ENCODE results near the gene SLC9A9.

The SLC9A9 gene

GRCh38 chr3:143266927-143267326, 581.3 kb downstream of the SLC9A9 start:
- no peak for TF ChIP-seq EZH2 (optimal IDR thresholded peaks at IDR 0.05; ENCODE audit: low read depth, low read length)
- no peak for TF ChIP-seq EZH2phosphoT487 (IDR thresholded peaks at IDR 0.05; ENCODE audit: low read length)
- TF ChIP-seq, protein P1, sequence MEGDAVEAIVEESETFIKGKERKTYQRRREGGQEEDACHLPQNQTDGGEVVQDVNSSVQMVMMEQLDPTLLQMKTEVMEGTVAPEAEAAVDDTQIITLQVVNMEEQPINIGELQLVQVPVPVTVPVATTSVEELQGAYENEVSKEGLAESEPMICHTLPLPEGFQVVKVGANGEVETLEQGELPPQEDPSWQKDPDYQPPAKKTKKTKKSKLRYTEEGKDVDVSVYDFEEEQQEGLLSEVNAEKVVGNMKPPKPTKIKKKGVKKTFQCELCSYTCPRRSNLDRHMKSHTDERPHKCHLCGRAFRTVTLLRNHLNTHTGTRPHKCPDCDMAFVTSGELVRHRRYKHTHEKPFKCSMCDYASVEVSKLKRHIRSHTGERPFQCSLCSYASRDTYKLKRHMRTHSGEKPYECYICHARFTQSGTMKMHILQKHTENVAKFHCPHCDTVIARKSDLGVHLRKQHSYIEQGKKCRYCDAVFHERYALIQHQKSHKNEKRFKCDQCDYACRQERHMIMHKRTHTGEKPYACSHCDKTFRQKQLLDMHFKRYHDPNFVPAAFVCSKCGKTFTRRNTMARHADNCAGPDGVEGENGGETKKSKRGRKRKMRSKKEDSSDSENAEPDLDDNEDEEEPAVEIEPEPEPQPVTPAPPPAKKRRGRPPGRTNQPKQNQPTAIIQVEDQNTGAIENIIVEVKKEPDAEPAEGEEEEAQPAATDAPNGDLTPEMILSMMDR (IDR thresholded peaks at IDR 0.05; ENCODE audit: low read length): no peak
- Histone ChIP-seq H3K4me1 (ENCODE audit: low read length) (no peaks in the 10 kb centered on the region), H3K4me2 (ENCODE audit: low read depth, low read length) (no peak overlapping the region), H3K9me3 (replicated peaks; ENCODE audit: insufficient read depth, low read length) (no peaks in the 10 kb centered on the region), H2AFZ (ENCODE audit: low read length) (no peak overlapping the region), H3K27ac (ENCODE audit: low read length) (no peak overlapping the region), H3K4me3 (ENCODE audit: low read length) (no peak overlapping the region), H3K9me2 (replicated peaks; ENCODE audit: insufficient read depth, low read length) (no peaks in the 10 kb centered on the region), H4K20me1 (ENCODE audit: insufficient read depth, low read length) (no peaks in the 10 kb centered on the region), H3K79me2 (ENCODE audit: low read length) (no peaks in the 10 kb centered on the region), H3K9ac (ENCODE audit: low read length) (no peak overlapping the region), H3K36me3 (replicated peaks; ENCODE audit: insufficient read depth, low read length) (no peaks in the 10 kb centered on the region), H3K27me3 (replicated peaks; ENCODE audit: insufficient read depth, low read length) (no peaks in the 10 kb centered on the region), H3F3A (ENCODE audit: insufficient read depth, low read length) (no peaks in the 10 kb centered on the region)
- DNase-seq: no peak

GRCh38 chr3:143266511-143266910, 581.8 kb downstream of the SLC9A9 start:
- no peaks in the 10 kb centered on the region for H3K9me3 ChIP-seq (replicated peaks; ENCODE audit: insufficient read depth, low read length)
- no peaks in the 10 kb centered on the region for H4K20me1 ChIP-seq (ENCODE audit: insufficient read depth, low read length)
- no peak overlapping the region for H3K4me2 ChIP-seq (ENCODE audit: low read depth, low read length)
- no peak for DNase-seq
- H3F3A ChIP-seq (ENCODE audit: insufficient read depth, low read length): no peaks in the 10 kb centered on the region
- no peak overlapping the region for H3K27ac ChIP-seq (ENCODE audit: low read length)
- H3K4me1 ChIP-seq (ENCODE audit: low read length): no peaks in the 10 kb centered on the region
- no peaks in the 10 kb centered on the region for H3K9me2 ChIP-seq (replicated peaks; ENCODE audit: insufficient read depth, low read length)
- TF ChIP-seq, protein P1 (IDR thresholded peaks at IDR 0.05; ENCODE audit: low read length): no peak
- TF ChIP-seq EZH2 (optimal IDR thresholded peaks at IDR 0.05; ENCODE audit: low read depth, low read length): no peak
- TF ChIP-seq EZH2phosphoT487 (IDR thresholded peaks at IDR 0.05; ENCODE audit: low read length): no peak
- H3K36me3 ChIP-seq (replicated peaks; ENCODE audit: insufficient read depth, low read length): no peaks in the 10 kb centered on the region
- no peak overlapping the region for H3K4me3 ChIP-seq (ENCODE audit: low read length)
- H2AFZ ChIP-seq (ENCODE audit: low read length): no peak overlapping the region
- H3K79me2 ChIP-seq (ENCODE audit: low read length): no peaks in the 10 kb centered on the region
- no peaks in the 10 kb centered on the region for H3K27me3 ChIP-seq (replicated peaks; ENCODE audit: insufficient read depth, low read length)
- no peak overlapping the region for H3K9ac ChIP-seq (ENCODE audit: low read length)

- H3K9me3 ChIP-seq (replicated peaks; ENCODE audit: insufficient read depth, low read length): no peaks in the 10 kb centered on the region
- H3K4me1 ChIP-seq (ENCODE audit: low read length): no peaks in the 10 kb centered on the region
- H3K27ac ChIP-seq (ENCODE audit: low read length): no peak overlapping the region
- TF ChIP-seq EZH2 (optimal IDR thresholded peaks at IDR 0.05; ENCODE audit: low read depth, low read length) (no peak), EZH2phosphoT487 (IDR thresholded peaks at IDR 0.05; ENCODE audit: low read length) (no peak)
- TF ChIP-seq, protein P1 (IDR thresholded peaks at IDR 0.05; ENCODE audit: low read length): no peak
- DNase-seq: no peak
- no peak overlapping the region for H2AFZ ChIP-seq (ENCODE audit: low read length)
- no peak overlapping the region for H3K4me3 ChIP-seq (ENCODE audit: low read length)
- no peak overlapping the region for H3K9ac ChIP-seq (ENCODE audit: low read length)
- no peaks in the 10 kb centered on the region for H4K20me1 ChIP-seq (ENCODE audit: insufficient read depth, low read length)
- no peak overlapping the region for H3K4me2 ChIP-seq (ENCODE audit: low read depth, low read length)
- no peaks in the 10 kb centered on the region for H3K79me2 ChIP-seq (ENCODE audit: low read length)
- no peaks in the 10 kb centered on the region for H3K9me2 ChIP-seq (replicated peaks; ENCODE audit: insufficient read depth, low read length)
- no peaks in the 10 kb centered on the region for H3K36me3 ChIP-seq (replicated peaks; ENCODE audit: insufficient read depth, low read length)
- no peaks in the 10 kb centered on the region for H3F3A ChIP-seq (ENCODE audit: insufficient read depth, low read length)
- no peaks in the 10 kb centered on the region for H3K27me3 ChIP-seq (replicated peaks; ENCODE audit: insufficient read depth, low read length)
These were observed 582.7 kb downstream of the SLC9A9 start for GRCh38 chr3:143265501-143266070.
